Measurements from ENCODE around the gene CRELD2. TPM values are rescaled to one million over a fixed set of nuclear protein-coding genes. Genes with fewer than 3 reads are reported as not detected.
A peak's percentile ranks its signal among the peaks of the same experiment; 100 is the strongest.

The CRELD2 gene
- total and polyA plus RNA-seq, 2 of the 8 experiments (the other 6 are each of a cell fraction or from before 2014, with no cell fraction given): 24.5 to 36.6 TPM

DNA sequence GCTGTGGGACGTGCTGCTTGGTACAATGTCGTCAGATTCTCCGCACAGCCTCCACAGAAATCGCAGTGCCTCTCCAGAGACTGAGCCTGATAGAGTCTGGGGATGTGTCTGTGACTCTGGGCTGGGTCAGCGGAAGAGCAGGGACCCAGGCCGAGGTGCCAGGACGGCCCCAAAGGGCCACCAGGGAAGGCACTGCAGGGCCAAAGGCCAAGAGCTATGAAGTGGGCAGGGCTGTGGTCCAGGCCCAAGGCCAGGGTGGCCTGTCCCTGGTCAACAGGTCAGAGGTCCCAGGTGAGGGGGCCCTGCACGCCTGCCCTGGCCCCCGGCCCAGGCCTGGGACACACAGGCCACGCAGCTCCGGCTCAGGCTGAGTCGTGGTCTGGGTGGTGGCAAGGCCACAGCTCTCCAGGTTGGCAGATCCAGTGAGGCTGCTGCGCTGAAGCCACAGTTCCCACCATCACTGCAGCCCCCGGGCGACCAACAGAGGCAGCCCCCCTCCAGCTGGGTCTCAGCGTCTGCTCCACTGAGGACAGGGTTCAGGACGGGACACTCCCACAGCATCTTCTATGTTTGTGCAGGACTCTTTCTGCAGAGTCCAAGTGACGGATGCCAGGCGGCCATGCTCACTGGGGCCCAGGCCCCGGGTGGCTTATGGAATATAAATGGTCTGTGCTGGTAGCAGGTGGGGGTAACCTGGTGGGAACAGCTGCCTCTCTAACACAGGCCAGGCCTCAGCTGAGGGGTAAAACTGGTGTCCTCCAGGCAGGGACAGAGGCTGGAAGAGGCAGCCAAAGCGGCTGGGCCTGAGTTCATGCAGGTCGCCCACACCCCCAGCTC is 37.4 kb downstream of the CRELD2 start:
- H3K18ac ChIP-seq (ENCODE audit: extremely low read depth, low read length): no peak overlapping the region
- H2AFZ ChIP-seq (ENCODE audit: low read length): no peak overlapping the region
- H3K4ac ChIP-seq (replicated peaks; ENCODE audit: insufficient read length, low read depth, low read length): no peak overlapping the region
- no peak overlapping the region for H3K56ac ChIP-seq (replicated peaks; ENCODE audit: insufficient read length, low read depth, low read length)
- peaks cover 0 to 5% of the 10 kb centered on the region in 2 experiments for H4K20me1 ChIP-seq (replicated peaks in 1 of 2; ENCODE audit: control insufficient read depth in 1 of 2, insufficient read depth in 2 of 2, low read length in 2 of 2)
- peaks cover under 1% of the 10 kb centered on the region; the same call in 1 of the 2 replicates for H3K23me2 ChIP-seq (ENCODE audit: low read depth, low read length)
- H2BK120ac ChIP-seq (replicated peaks; ENCODE audit: low read depth, low read length): no peak overlapping the region
- no peak overlapping the region for H3K27ac ChIP-seq (ENCODE audit: low read depth, low read length)
- no peak for TF ChIP-seq NRF1 (IDR thresholded peaks at IDR 0.05; ENCODE audit: low read depth, low read length)
- no peak for TF ChIP-seq HDAC6 (IDR thresholded peaks at IDR 0.05; ENCODE audit: low read depth, low read length)
- TF ChIP-seq KDM1A (IDR thresholded peaks at IDR 0.05; ENCODE audit: borderline replicate concordance, low read length): no peak
- no peak for TF ChIP-seq KDM5A (IDR thresholded peaks at IDR 0.05; ENCODE audit: low read length)
- no peak for TF ChIP-seq ASH2L (IDR thresholded peaks at IDR 0.05; ENCODE audit: low read length)
- no peak for TF ChIP-seq SIRT6 (IDR thresholded peaks at IDR 0.05; ENCODE audit: low read length)
- POLR2A ChIA-PET (ENCODE audit: partially characterized antibody): interaction anchor here (1.0 to 2.5 kb wide), 5 partner anchors 9 to 36 kb away, joined by 3 to 7 read pairs (median 4); partner anchors contain the start of gene CRELD2
- no peak overlapping the region for H2BK12ac ChIP-seq (ENCODE audit: low read depth, low read length)
- CTCF ChIA-PET (ENCODE audit: partially characterized antibody): interaction anchor here (0.9 to 2.4 kb wide), 4 partner anchors 8 to 27 kb away, joined by 3 to 7 read pairs (median 6); no protein-coding TSS in a partner anchor
- H2AK5ac ChIP-seq (ENCODE audit: low read depth, low read length): no peak overlapping the region
- no peaks in the 10 kb centered on the region for H3K79me2 ChIP-seq (ENCODE audit: control insufficient read depth in 1 of 2, insufficient read depth in 2 of 2, low read length in 2 of 2)
- no peak for FAIRE-seq
- H4K5ac ChIP-seq (ENCODE audit: insufficient read length, low read depth, low read length): no peak overlapping the region
- H4K91ac ChIP-seq (replicated peaks; ENCODE audit: insufficient read length, low read length): no peak overlapping the region
- peaks cover 0 to 10% (median 6%) of the 10 kb centered on the region in 4 experiments; a peak in 6 of 7 replicates for H3K27me3 ChIP-seq (replicated peaks in 1 of 4; ENCODE audit: control insufficient read depth in 3 of 4, extremely low read depth in 1 of 4, insufficient read depth in 3 of 4, low read length in 3 of 4)
- H3K4me2 ChIP-seq (ENCODE audit: insufficient read depth in 1 of 2, low read depth in 2 of 2, low read length in 2 of 2): no peak overlapping the region
- H2BK15ac ChIP-seq (ENCODE audit: low read length): no peak overlapping the region
- no peak overlapping the region for H3K14ac ChIP-seq (ENCODE audit: insufficient read length)
- H4K8ac ChIP-seq (ENCODE audit: extremely low read depth, insufficient read depth, low read length): peak overlapping the region; percentile 51; the same call in 1 of the 2 replicates
- H3K23ac ChIP-seq (ENCODE audit: insufficient read length): no peak overlapping the region
- no peak overlapping the region for H2BK5ac ChIP-seq (ENCODE audit: low read depth, low read length)
- 92% methylated on average over 22 of the region's 22 CpGs; no CpG with 5 or more reads in 1 of the 2 experiments for WGBS, 2 experiments (ENCODE audit: extremely low coverage in 1 of 2, insufficient coverage in 1 of 2, insufficient read length in 1 of 2, insufficient replicate concordance in 2 of 2, low coverage in 1 of 2, low lambda C conversion rate in 2 of 2, missing lambda C conversion rate in 1 of 2)
- peaks cover 0 to 15% (median 9%) of the 10 kb centered on the region in 4 experiments; a peak in 5 of 7 replicates for H3K4me1 ChIP-seq (replicated peaks in 1 of 4; ENCODE audit: control insufficient read depth in 3 of 4, insufficient read depth in 4 of 4, low read length in 3 of 4)
- no peak for DNase-seq (ENCODE audit: low read depth in 1 of 2, low spot score in 2 of 2)
- H3K4me3 ChIP-seq (ENCODE audit: extremely low read depth in 1 of 4, insufficient read depth in 2 of 4, low read depth in 3 of 4, low read length in 4 of 4): no peak overlapping the region
- no peak overlapping the region; a peak in 1 of 7 replicates for H3K9ac ChIP-seq (replicated peaks in 1 of 4; ENCODE audit: extremely low read depth in 1 of 4, low read depth in 3 of 4, low read length in 3 of 4)
- H3K9me3 ChIP-seq (ENCODE audit: insufficient read depth in 2 of 2, low read depth in 1 of 2, low read length in 1 of 2): no peaks in the 10 kb centered on the region
- no peaks in the 10 kb centered on the region for H3K36me3 ChIP-seq (ENCODE audit: control insufficient read depth in 2 of 4, insufficient read depth in 4 of 4, low read length in 3 of 4)
- H2BK20ac ChIP-seq (ENCODE audit: low read length): no peak overlapping the region
- H3K79me1 ChIP-seq (ENCODE audit: low read depth, low read length): no peaks in the 10 kb centered on the region
